ENCODE data around the gene PICK1. TPM values are rescaled to one million over a fixed set of nuclear protein-coding genes. Genes with fewer than 3 reads are reported as not detected.

PICK1 gene
- total and polyA plus RNA-seq, 2 donors (not counting 3 experiments of a cell fraction or from before 2014, with no cell fraction given): 18.0 to 20.8 TPM

GRCh38 chr22:38012604-38013072, 44.6 kb upstream of the PICK1 start:
- intact Hi-C loops (cut with micrococcal nuclease): no loop called here
- Histone ChIP-seq H3K9ac (replicated peaks; ENCODE audit: extremely low read depth, insufficient read depth, low read length) (no peak overlapping the region), H3K4me1 (ENCODE audit: control insufficient read depth, extremely low read depth, insufficient read depth, low read length) (peaks cover 12% of the 10 kb centered on the region), H3K4me3 (replicated peaks in 1 of 3; ENCODE audit: insufficient read depth in 1 of 3, low read depth in 1 of 3, low read length in 3 of 3) (no peak overlapping the region), H4K20me1 (replicated peaks; ENCODE audit: control insufficient read depth, extremely low read depth, insufficient read depth, low read length) (no peaks in the 10 kb centered on the region), H3K9me3 (replicated peaks; ENCODE audit: control insufficient read depth, insufficient read depth, low read length) (no peaks in the 10 kb centered on the region), H3K79me2 (ENCODE audit: control insufficient read depth, insufficient read depth, low read length) (no peaks in the 10 kb centered on the region), H2AFZ (ENCODE audit: low read depth, low read length) (peak overlapping the region; percentile 63), H3K27ac (ENCODE audit: insufficient read depth, low read depth, low read length) (no peak overlapping the region), H3K4me2 (ENCODE audit: insufficient read depth, low read length) (peak overlapping the region; percentile 33), H3K9me1 (replicated peaks; ENCODE audit: control insufficient read depth, extremely low read depth, insufficient read depth, low read length) (no peaks in the 10 kb centered on the region), H3K27me3 (ENCODE audit: control insufficient read depth in 2 of 2, insufficient read depth in 2 of 2, low read length in 2 of 2) (no peaks in the 10 kb centered on the region), H3K36me3 (ENCODE audit: control insufficient read depth in 2 of 2, extremely low read depth in 1 of 2, insufficient read depth in 2 of 2, low read length in 2 of 2) (no peaks in the 10 kb centered on the region)
- TF ChIP-seq POLR2AphosphoS5 (IDR thresholded peaks at IDR 0.05; ENCODE audit: insufficient read depth, low read depth, low read length) (no peak), POLR2A (IDR thresholded peaks at IDR 0.05; ENCODE audit: low read depth, low read length) (no peak), CTCF (IDR thresholded peaks at IDR 0.05; ENCODE audit: extremely low read depth in 1 of 2, insufficient read depth in 1 of 2, low read depth in 1 of 2, low read length in 2 of 2) (no peak), FOS (IDR thresholded peaks at IDR 0.05; ENCODE audit: borderline replicate concordance, insufficient read depth, low read length) (peak; percentile 23)
- TF ChIP-seq, protein P1, sequence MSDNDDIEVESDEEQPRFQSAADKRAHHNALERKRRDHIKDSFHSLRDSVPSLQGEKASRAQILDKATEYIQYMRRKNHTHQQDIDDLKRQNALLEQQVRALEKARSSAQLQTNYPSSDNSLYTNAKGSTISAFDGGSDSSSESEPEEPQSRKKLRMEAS (IDR thresholded peaks at IDR 0.05; ENCODE audit: insufficient read depth, insufficient read length): no peak
- DNase-seq (ENCODE audit: low read depth, low spot score) (peak; percentile 37), FAIRE-seq (peak; percentile 60)
- dilution Hi-C loops (cut with MboI; ENCODE audit: extremely low pct_ligation_motif_present, low sequenced_read_pairs): no loop called here
- CTCF ChIA-PET: interaction anchor here (1.1 kb wide), 1 partner anchor 13 kb away, joined by 3 read pairs; no protein-coding TSS in a partner anchor
- POLR2A ChIA-PET: no interaction called here
- BruUV-seq (replicated peaks): no TSS peak

GRCh38 chr22:38014083-38014482, 43.1 kb upstream of the PICK1 start:
- H3K9me3 ChIP-seq (replicated peaks; ENCODE audit: control insufficient read depth, insufficient read depth, low read length): no peaks in the 10 kb centered on the region
- no peaks in the 10 kb centered on the region for H3K27me3 ChIP-seq (ENCODE audit: control insufficient read depth in 2 of 2, insufficient read depth in 2 of 2, low read length in 2 of 2)
- H3K4me3 ChIP-seq (replicated peaks in 1 of 3; ENCODE audit: insufficient read depth in 1 of 3, low read depth in 1 of 3, low read length in 3 of 3): no peak overlapping the region
- H2AFZ ChIP-seq (ENCODE audit: low read depth, low read length): no peak overlapping the region
- H3K36me3 ChIP-seq (ENCODE audit: control insufficient read depth in 2 of 2, extremely low read depth in 1 of 2, insufficient read depth in 2 of 2, low read length in 2 of 2): no peaks in the 10 kb centered on the region
- TF ChIP-seq GATA2 (IDR thresholded peaks at IDR 0.05; ENCODE audit: insufficient read depth, insufficient read length, low read depth, low read length) (no peak), POLR2AphosphoS5 (IDR thresholded peaks at IDR 0.05; ENCODE audit: insufficient read depth, low read depth, low read length) (no peak), POLR2A (IDR thresholded peaks at IDR 0.05; ENCODE audit: low read depth, low read length) (no peak), CTCF (IDR thresholded peaks at IDR 0.05; ENCODE audit: extremely low read depth in 1 of 2, insufficient read depth in 1 of 2, low read depth in 1 of 2, low read length in 2 of 2) (no peak), JUN (IDR thresholded peaks at IDR 0.05; ENCODE audit: borderline replicate concordance, insufficient read depth, insufficient read length, low read depth) (no peak), FOS (IDR thresholded peaks at IDR 0.05; ENCODE audit: borderline replicate concordance, insufficient read depth, low read length) (no peak), MYC (IDR thresholded peaks at IDR 0.05; ENCODE audit: low read depth, low read length) (no peak), EZH2 (IDR thresholded peaks at IDR 0.05; ENCODE audit: borderline replicate concordance, low read depth, low read length, severe bottlenecking) (no peak)
- TF ChIP-seq, protein P1 (IDR thresholded peaks at IDR 0.05; ENCODE audit: insufficient read depth, insufficient read length): no peak
- ChIA-PET CTCF (no interaction called here), POLR2A (no interaction called here)
- no peaks in the 10 kb centered on the region for H3K79me2 ChIP-seq (ENCODE audit: control insufficient read depth, insufficient read depth, low read length)
- no TSS peak for BruUV-seq (replicated peaks)
- H3K9me1 ChIP-seq (replicated peaks; ENCODE audit: control insufficient read depth, extremely low read depth, insufficient read depth, low read length): no peaks in the 10 kb centered on the region
- intact Hi-C loops (cut with micrococcal nuclease): no loop called here
- H3K9ac ChIP-seq (replicated peaks; ENCODE audit: extremely low read depth, insufficient read depth, low read length): no peak overlapping the region
- dilution Hi-C loops (cut with MboI; ENCODE audit: extremely low pct_ligation_motif_present, low sequenced_read_pairs): no loop called here
- no peak overlapping the region for H3K27ac ChIP-seq (ENCODE audit: insufficient read depth, low read depth, low read length)
- no peak for DNase-seq (ENCODE audit: low read depth, low spot score)
- no peak overlapping the region for H3K4me2 ChIP-seq (ENCODE audit: insufficient read depth, low read length)
- H3K4me1 ChIP-seq (ENCODE audit: control insufficient read depth, extremely low read depth, insufficient read depth, low read length): peaks cover 12% of the 10 kb centered on the region
- H4K20me1 ChIP-seq (replicated peaks; ENCODE audit: control insufficient read depth, extremely low read depth, insufficient read depth, low read length): no peaks in the 10 kb centered on the region
- FAIRE-seq: no peak
